HG03442 (cell line): ENCODE data around the gene USP36.

ENCODE experiments used
- ATAC-seq: cut with Tn5 transposase; IDR thresholded peaks from one replicate; pipeline ENCODE4 v1.9.1; 2021; ENCODE audit warnings: mild to moderate bottlenecking, moderate library complexity; ENCODE audit not compliant: unreplicated experiment

The USP36 gene

GRCh38 chr17:78819402-78819801 is 21.2 kb downstream of the USP36 start:
- ATAC-seq = no peak

- ATAC-seq = no peak
Observed at GRCh38 chr17:78818932-78819331, 21.7 kb downstream of the USP36 start.

- no peak for ATAC-seq
Observed at GRCh38 chr17:78818152-78818846, 22.3 kb downstream of the USP36 start.

- no peak for ATAC-seq
Observed at GRCh38 chr17:78817123-78817522, 23.5 kb downstream of the USP36 start.

- no peak for ATAC-seq
Observed at GRCh38 chr17:78815696-78816095, 24.9 kb downstream of the USP36 start.

- ATAC-seq = no peak
Observed at GRCh38 chr17:78812855-78813254, 27.8 kb downstream of the USP36 start.

GRCh38 chr17:78808163-78808562 is 32.5 kb downstream of the USP36 start:
- ATAC-seq = no peak

GRCh38 chr17:78806451-78806850 is 34.2 kb downstream of the USP36 start:
- no peak for ATAC-seq

- ATAC-seq = no peak
Observed at GRCh38 chr17:78805301-78805700, 35.3 kb downstream of the USP36 start.

- no peak for ATAC-seq
Observed at GRCh38 chr17:78804777-78805176, 35.8 kb downstream of the USP36 start.

- ATAC-seq = no peak
Observed at GRCh38 chr17:78803186-78803845, 37.3 kb downstream of the USP36 start.

GRCh38 chr17:78802459-78802858 is 38.2 kb downstream of the USP36 start:
- no peak for ATAC-seq

GRCh38 chr17:78802008-78802407 is 38.6 kb downstream of the USP36 start:
- ATAC-seq = no peak

- no peak for ATAC-seq
Observed at GRCh38 chr17:78800132-78800931, 40.3 kb downstream of the USP36 start.

GRCh38 chr17:78798695-78799559 is 41.7 kb downstream of the USP36 start:
- no peak for ATAC-seq

GRCh38 chr17:78797691-78798585 is 42.7 kb downstream of the USP36 start:
- no peak for ATAC-seq

- ATAC-seq = no peak
Observed at GRCh38 chr17:78797213-78797612, 43.4 kb downstream of the USP36 start.

GRCh38 chr17:78796517-78796900 is 44.1 kb downstream of the USP36 start:
- no peak for ATAC-seq

GRCh38 chr17:78795861-78796516 is 44.6 kb downstream of the USP36 start:
- no peak for ATAC-seq
